PC-3 (cell line): ENCODE results near the gene MYLK2.

Experiments used
- EZH2 ChIP-seq: fragments of 300-600 bp; sonication (generic); IDR thresholded peaks from one replicate; pipeline ENCODE4 v1.6.1; 2017; ENCODE audit warnings: antibody characterized with exemption, mild to moderate bottlenecking, low read length; ENCODE audit not compliant: unreplicated experiment
- EZH2phosphoT487 ChIP-seq: fragments of 300-600 bp; sonication (generic); IDR thresholded peaks from 2 replicates; pipeline ENCODE4 v1.6.1; 2018; ENCODE audit warnings: mild to moderate bottlenecking, antibody characterized with exemption, low read length, borderline replicate concordance
- TF ChIP-seq, protein P1 (sequence below): fragments of 300-600 bp; sonication (generic); conservative IDR thresholded peaks from 2 replicates; pipeline ENCODE4 v1.5.1; 2017; ENCODE audit warnings: antibody characterized with exemption, low read depth, mild to moderate bottlenecking, low read length

GRCh38 chr20:31877684-31878083 is 58.5 kb downstream of the MYLK2 start:
- TF ChIP-seq, protein P1, sequence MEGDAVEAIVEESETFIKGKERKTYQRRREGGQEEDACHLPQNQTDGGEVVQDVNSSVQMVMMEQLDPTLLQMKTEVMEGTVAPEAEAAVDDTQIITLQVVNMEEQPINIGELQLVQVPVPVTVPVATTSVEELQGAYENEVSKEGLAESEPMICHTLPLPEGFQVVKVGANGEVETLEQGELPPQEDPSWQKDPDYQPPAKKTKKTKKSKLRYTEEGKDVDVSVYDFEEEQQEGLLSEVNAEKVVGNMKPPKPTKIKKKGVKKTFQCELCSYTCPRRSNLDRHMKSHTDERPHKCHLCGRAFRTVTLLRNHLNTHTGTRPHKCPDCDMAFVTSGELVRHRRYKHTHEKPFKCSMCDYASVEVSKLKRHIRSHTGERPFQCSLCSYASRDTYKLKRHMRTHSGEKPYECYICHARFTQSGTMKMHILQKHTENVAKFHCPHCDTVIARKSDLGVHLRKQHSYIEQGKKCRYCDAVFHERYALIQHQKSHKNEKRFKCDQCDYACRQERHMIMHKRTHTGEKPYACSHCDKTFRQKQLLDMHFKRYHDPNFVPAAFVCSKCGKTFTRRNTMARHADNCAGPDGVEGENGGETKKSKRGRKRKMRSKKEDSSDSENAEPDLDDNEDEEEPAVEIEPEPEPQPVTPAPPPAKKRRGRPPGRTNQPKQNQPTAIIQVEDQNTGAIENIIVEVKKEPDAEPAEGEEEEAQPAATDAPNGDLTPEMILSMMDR: no peak
- TF ChIP-seq EZH2phosphoT487 (no peak), EZH2 (no peak)
